HG03558 (cell line): Measurements from ENCODE around the gene CASP14.
"Not testable (repeated sequence)": the region's sequence is repeated elsewhere in the genome, so short reads cannot be mapped to it uniquely, and the experiment has no call there.

Experiments
- ATAC-seq: cut with Tn5 transposase; IDR thresholded peaks from one replicate; pipeline ENCODE4 v1.9.1; 2021; ENCODE audit warnings: moderate number of reproducible peaks; ENCODE audit not compliant: unreplicated experiment; ENCODE audit errors: extremely low read depth

Gene CASP14

GRCh38 chr19:15062036-15062435, 12.8 kb downstream of the CASP14 start:
- ATAC-seq: no peak

GRCh38 chr19:15070386-15070785, 21.1 kb downstream of the CASP14 start:
- ATAC-seq: not testable (repeated sequence)

GRCh38 chr19:15072930-15073647, 23.8 kb downstream of the CASP14 start:
- ATAC-seq: no peak

- no peak for ATAC-seq
Measured at GRCh38 chr19:15074371-15074770, 25.1 kb downstream of the CASP14 start.

GRCh38 chr19:15075806-15076205, 26.5 kb downstream of the CASP14 start:
- ATAC-seq: no peak

GRCh38 chr19:15080002-15080401, 30.7 kb downstream of the CASP14 start:
- not testable (repeated sequence) for ATAC-seq

GRCh38 chr19:15081911-15082310, 32.6 kb downstream of the CASP14 start, which contains the start of gene OR1I1:
TSS of gene OR1I1 (plus strand) at chr19:15082211. CDS start at chr19:15087066, 4,855 bp downstream.
- no peak for ATAC-seq

GRCh38 chr19:15087182-15087581, 37.9 kb downstream of the CASP14 start:
- ATAC-seq: no peak

- no peak for ATAC-seq
Measured at GRCh38 chr19:15091918-15092753, 42.9 kb downstream of the CASP14 start.

- ATAC-seq: no peak
Measured at GRCh38 chr19:15093001-15093400, 43.7 kb downstream of the CASP14 start.

GRCh38 chr19:15096223-15096622, 46.9 kb downstream of the CASP14 start:
- ATAC-seq: no peak

- not testable (repeated sequence) for ATAC-seq
Measured at GRCh38 chr19:15097980-15098379, 48.7 kb downstream of the CASP14 start.

- ATAC-seq: no peak
Measured at GRCh38 chr19:15098460-15098859, 49.2 kb downstream of the CASP14 start.

GRCh38 chr19:15099017-15099582, 49.8 kb downstream of the CASP14 start:
- ATAC-seq: no peak

- no peak for ATAC-seq
Measured at GRCh38 chr19:15101479-15102082, 52.3 kb downstream of the CASP14 start.

- no peak for ATAC-seq
Measured at GRCh38 chr19:15104003-15104402, 54.7 kb downstream of the CASP14 start.

GRCh38 chr19:15104411-15104810, 55.1 kb downstream of the CASP14 start:
- ATAC-seq: no peak

- no peak for ATAC-seq
Measured at GRCh38 chr19:15105044-15105443, 55.8 kb downstream of the CASP14 start.

- ATAC-seq: no peak
Measured at GRCh38 chr19:15107061-15108010, 58.1 kb downstream of the CASP14 start, which contains the start of gene SYDE1. TSS of gene SYDE1 (plus strand) at chr19:15107401. CDS start at chr19:15107434, 33 bp downstream.
